NB4 (cell line): Measurements from ENCODE around the gene TUFM.

Source experiments
- MYC ChIP-seq: IDR thresholded peaks from 2 replicates; pipeline ENCODE4 v1.6.1; 2011; ENCODE audit warnings: low read depth, low read length
- POLR2A ChIP-seq: IDR thresholded peaks from 2 replicates; pipeline ENCODE4 v1.6.1; 2011; ENCODE audit warnings: mild to moderate bottlenecking; ENCODE audit not compliant: insufficient read length; ENCODE audit errors: extremely low read depth
- TF ChIP-seq, protein P1 (sequence below): IDR thresholded peaks from one replicate; pipeline ENCODE4 v1.5.1; 2012; ENCODE audit warnings: low read depth, low read length
- TF ChIP-seq, protein P2 (sequence below): IDR thresholded peaks from 2 replicates; pipeline ENCODE4 v1.6.1; 2011; ENCODE audit warnings: low read depth, low read length

DNA sequence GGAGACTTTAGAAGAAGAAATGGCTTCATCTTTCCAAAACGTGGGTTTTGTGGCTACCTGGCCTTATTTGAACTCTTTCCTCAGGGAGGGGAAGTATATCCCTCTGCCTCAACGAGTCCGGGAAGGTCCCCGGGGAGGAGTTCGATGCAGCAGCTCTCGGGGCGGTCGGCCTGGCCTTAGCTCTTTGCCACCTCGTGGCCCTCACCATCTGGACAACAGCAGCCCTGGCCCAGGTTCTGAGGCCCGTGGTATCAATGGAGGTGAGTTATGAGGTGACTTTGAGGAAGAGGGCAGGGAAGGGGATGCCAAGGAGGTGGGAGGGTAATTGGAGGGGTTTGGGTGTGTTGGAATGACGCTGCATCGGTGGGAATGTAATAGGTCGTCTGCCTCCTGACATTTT is 15.6 kb downstream of the TUFM start:
- TF ChIP-seq POLR2A = no peak
- TF ChIP-seq, protein P1, sequence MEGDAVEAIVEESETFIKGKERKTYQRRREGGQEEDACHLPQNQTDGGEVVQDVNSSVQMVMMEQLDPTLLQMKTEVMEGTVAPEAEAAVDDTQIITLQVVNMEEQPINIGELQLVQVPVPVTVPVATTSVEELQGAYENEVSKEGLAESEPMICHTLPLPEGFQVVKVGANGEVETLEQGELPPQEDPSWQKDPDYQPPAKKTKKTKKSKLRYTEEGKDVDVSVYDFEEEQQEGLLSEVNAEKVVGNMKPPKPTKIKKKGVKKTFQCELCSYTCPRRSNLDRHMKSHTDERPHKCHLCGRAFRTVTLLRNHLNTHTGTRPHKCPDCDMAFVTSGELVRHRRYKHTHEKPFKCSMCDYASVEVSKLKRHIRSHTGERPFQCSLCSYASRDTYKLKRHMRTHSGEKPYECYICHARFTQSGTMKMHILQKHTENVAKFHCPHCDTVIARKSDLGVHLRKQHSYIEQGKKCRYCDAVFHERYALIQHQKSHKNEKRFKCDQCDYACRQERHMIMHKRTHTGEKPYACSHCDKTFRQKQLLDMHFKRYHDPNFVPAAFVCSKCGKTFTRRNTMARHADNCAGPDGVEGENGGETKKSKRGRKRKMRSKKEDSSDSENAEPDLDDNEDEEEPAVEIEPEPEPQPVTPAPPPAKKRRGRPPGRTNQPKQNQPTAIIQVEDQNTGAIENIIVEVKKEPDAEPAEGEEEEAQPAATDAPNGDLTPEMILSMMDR = no peak
- TF ChIP-seq MYC = no peak
- TF ChIP-seq, protein P2, sequence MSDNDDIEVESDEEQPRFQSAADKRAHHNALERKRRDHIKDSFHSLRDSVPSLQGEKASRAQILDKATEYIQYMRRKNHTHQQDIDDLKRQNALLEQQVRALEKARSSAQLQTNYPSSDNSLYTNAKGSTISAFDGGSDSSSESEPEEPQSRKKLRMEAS = no peak
